GM12878 (cell line): Measurements from ENCODE around the gene MKNK1.

Experiments
- ASH2L ChIP-seq: fragments of 300-600, 200-600 bp; sonication (generic); IDR thresholded peaks from 2 replicates; pipeline ENCODE4 v1.6.1; 2017; ENCODE audit warnings: low read depth, mild to moderate bottlenecking, borderline replicate concordance
- CBFB ChIP-seq: IDR thresholded peaks from 2 replicates; pipeline ENCODE4 v1.6.1; 2016; ENCODE audit warnings: antibody characterized with exemption, low read depth
- NFIC ChIP-seq: IDR thresholded peaks from 2 replicates; pipeline ENCODE4 v1.6.1; 2012; ENCODE audit warnings: low read depth, mild to moderate bottlenecking, inconsistent platforms, low read length, moderate library complexity
- POLR2A ChIP-seq: IDR thresholded peaks from 2 replicates; pipeline ENCODE4 v1.6.1; 2011; ENCODE audit warnings: low read depth, mild to moderate bottlenecking, low read length

DNA sequence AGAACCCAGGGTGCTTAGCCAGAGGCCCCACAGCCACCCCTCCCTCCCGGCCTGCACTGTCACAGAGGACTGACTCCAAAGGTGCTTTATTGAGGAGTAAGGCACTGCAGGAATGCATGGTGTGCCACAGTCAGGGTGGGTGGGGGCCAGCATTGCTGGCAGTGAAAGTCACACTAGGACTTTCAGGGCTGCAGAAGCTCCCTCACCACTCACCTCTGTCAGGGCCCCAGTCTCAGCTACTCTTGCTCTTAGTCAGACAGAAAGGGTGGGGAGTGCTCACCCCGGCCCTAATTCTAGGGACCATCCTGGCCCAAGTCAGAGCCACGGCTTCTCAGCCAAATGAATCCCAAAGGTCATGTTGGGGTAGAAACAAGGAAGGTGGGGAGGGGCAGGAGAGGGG lies 72.0 kb downstream of the MKNK1 start:
- TF ChIP-seq ASH2L: no peak
- no peak for TF ChIP-seq POLR2A
- no peak for TF ChIP-seq CBFB
- TF ChIP-seq NFIC: no peak
